Stromal cell of bone marrow (primary cell): Measurements from ENCODE around the gene MAGED2.
"Not testable (repeated sequence)": the region's sequence is repeated elsewhere in the genome, so short reads cannot be mapped to it uniquely, and the experiment has no call there.

Source experiments
- DNase-seq: peaks from one replicate; pipeline ENCODE4 v3.0.0-alpha.2; 2012; ENCODE audit warnings: low read depth

Gene MAGED2

GRCh38 chrX:54818221-54818620 lies 10.7 kb downstream of the MAGED2 start:
- no peak for DNase-seq

GRCh38 chrX:54819201-54819600 lies 11.7 kb downstream of the MAGED2 start:
- no peak for DNase-seq

- no peak for DNase-seq
Observed at GRCh38 chrX:54820737-54821136, 13.2 kb downstream of the MAGED2 start.

GRCh38 chrX:54821310-54821709 lies 13.8 kb downstream of the MAGED2 start:
- DNase-seq, result no peak

GRCh38 chrX:54824195-54824594 lies 16.6 kb downstream of the MAGED2 start:
- no peak for DNase-seq

GRCh38 chrX:54824722-54825121 lies 17.2 kb downstream of the MAGED2 start:
- no peak for DNase-seq

GRCh38 chrX:54825716-54826438 lies 18.3 kb downstream of the MAGED2 start:
- DNase-seq, result no peak

- DNase-seq, result no peak
Observed at GRCh38 chrX:54826598-54826997, 19.1 kb downstream of the MAGED2 start.

- no peak for DNase-seq
Observed at GRCh38 chrX:54838583-54838982, 31.0 kb downstream of the MAGED2 start.

GRCh38 chrX:54841184-54841874 lies 33.8 kb downstream of the MAGED2 start:
- DNase-seq, result not testable (repeated sequence)

- no peak for DNase-seq
Observed at GRCh38 chrX:54842607-54843006, 35.1 kb downstream of the MAGED2 start.

GRCh38 chrX:54843050-54843449 lies 35.5 kb downstream of the MAGED2 start:
- DNase-seq, result no peak

- not testable (repeated sequence) for DNase-seq
Observed at GRCh38 chrX:54847700-54848099, 40.2 kb downstream of the MAGED2 start.

GRCh38 chrX:54865208-54865607 lies 57.7 kb downstream of the MAGED2 start:
- DNase-seq, result no peak
